HG03432 (cell line): ENCODE results near the gene ARAP2.

Experiments
- ATAC-seq: cut with Tn5 transposase; IDR thresholded peaks from one replicate; pipeline ENCODE4 v1.9.1; 2021; ENCODE audit warnings: mild to moderate bottlenecking, moderate library complexity; ENCODE audit not compliant: unreplicated experiment

Gene ARAP2

GRCh38 chr4:36260731-36261130 is 16.4 kb upstream of the ARAP2 start:
- ATAC-seq, result no peak

DNA sequence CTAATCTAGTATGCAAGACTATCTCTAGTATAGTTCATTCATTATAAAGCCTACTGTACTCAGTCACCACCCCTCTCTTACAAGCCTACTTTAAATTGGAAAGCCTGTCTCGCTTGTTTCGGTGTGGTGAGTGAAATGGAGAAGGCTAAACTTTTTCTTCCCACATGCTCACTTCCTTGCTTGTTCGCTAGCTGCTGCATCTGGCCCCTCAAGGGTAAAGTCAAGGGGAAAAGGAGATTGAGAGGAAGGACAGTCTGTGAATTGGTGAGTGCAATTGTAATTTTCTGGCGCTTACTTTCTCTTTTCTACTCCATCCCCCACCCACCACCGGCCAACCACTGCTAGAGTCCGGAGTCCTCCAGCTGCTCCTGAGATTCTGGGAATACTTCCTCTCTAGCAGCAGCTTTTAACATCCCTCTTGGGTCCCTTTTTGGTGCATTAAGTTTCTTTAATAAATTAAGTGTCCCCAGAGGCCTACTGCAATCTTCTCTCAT is 12.1 kb upstream of the ARAP2 start:
- peak; percentile 61 for ATAC-seq

DNA sequence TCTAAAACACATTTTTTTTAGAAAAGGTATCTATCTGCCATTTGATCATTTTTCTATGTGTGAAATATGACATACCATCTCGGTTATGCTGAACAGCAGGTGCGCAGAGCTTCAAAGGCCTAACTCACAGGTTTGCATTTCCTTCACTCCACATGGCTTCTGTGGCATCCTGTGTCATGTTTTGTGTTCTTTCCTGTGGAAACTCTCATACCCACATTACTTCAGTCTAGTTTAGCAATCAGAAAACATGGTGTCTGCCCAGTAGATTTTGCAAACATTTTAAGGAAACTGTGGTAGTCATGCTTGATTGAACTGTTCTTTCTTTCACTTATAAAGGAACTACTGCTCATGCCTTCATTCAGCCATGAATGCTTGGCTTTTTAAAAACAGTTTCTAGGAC is 11.3 kb upstream of the ARAP2 start:
- ATAC-seq, result peak; percentile 81

DNA sequence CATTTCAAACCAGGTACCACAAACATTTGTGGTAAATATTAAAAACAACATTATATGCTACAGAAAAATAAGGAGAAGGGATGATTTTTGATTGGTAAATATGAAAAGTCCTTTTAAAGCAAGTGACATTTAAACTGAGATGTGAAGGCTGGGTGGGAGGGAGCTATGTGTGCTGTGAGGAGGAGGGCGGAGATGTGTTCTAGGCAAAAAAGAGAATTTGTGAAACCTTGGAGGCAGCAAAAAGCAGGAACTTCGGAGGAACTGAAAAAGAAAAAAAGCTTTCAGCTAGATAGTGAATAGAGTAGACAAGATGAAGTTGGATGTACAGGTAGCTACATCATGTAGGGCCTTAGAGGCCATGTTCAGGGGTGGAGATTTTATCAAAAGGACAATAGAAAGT is 10.1 kb upstream of the ARAP2 start:
- ATAC-seq, result no peak

DNA sequence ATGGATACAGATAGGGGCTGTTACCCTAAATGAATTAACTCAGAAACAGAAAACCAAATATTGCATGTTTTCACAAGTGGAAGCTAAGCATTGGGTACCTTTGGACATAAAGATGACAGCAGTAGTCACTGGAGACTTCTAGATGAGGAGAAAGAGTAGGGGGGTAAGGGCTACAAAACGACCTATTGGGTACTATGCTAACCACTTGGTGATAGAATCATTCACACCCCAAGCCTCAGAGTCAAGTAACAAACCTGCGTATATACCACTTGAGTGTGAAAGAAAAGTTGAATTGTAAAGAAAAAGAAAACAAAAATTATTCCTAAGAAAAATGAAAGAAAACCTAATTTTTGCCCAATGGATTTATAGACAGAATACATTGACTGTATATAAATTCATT is 7.7 kb upstream of the ARAP2 start:
- no peak for ATAC-seq

DNA sequence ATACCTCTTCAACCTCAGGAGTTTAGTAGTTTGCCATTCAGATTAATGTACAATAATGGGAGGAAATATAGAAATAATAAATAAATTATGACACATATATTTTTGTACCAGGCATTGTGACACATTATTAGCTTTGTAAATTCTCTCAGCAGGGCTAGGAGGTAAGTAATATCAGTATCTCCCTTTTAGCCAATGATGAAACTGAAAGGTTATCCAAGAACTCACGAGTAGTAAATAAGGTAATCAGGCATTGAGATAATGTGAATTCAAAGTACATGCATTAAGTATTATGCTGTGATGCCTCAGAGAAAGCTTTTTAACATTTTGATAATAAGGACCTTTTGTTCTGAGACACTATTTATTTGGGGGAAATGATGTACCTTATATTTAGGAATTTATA is 5.3 kb upstream of the ARAP2 start:
- ATAC-seq, result peak; percentile 31

DNA sequence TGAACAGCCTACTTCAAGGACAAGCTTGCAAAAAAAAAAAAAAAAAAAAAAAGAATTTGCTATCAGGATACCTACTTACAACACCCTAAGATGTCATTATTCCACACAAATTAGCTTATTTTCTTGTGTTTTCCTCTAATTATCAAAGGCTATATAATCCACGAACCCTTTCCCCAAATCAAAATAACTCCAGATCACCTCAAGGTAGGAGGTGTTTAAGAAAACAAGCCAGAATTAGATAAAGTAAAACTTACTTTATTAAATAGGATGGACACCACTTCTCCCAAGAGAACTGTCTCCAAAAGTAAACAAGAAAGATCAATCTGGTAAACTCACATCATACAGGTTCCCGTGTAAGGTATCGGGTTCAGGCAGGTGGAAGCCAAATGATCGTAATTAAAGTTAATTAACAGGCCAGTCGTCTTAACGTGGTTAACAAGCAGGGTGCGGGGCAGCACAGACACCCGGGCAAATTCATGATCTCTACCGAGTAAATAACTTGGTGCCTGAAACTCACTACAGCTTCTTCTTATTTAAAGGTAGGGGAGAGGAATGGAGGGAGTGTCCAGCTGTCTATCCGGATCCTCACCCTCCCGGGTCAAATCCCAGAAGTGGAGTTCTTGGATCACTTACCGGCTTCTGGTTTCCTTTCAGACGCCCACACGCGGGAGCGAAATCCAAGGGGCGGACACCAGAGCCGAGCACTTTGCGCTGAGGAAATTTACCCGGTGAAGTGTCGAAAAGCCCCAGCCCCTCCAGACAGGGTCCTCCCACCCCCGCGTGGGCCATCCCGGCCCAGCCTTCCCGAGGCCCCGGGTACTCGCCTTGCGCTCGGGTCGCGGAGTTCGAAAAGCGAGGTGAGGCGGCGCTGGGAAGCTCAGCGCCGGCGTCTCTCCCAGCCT is 708 bp downstream of the ARAP2 start:
- ATAC-seq, result peak; percentile 42

GRCh38 chr4:36242629-36243354 is 1.5 kb downstream of the ARAP2 start:
- no peak for ATAC-seq

DNA sequence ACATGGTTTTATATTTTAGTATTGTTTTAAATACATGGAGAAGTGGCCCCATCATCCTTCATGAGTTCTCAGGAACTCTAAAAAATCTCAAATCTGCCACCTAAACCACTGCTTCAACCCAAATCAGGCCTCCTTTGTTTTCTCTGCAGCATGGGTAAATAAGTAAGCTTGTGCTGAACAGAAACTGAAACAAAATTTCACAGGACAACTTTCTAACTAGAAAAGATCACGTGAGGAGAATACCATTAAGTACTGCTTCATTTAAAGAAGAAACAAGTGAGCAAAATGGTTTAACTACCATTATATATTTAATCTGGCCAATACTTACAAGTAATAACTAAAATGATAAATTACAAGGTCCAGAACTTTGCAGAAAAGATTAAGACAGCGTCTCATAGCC is 2.5 kb downstream of the ARAP2 start:
- ATAC-seq, result peak; percentile 44

DNA sequence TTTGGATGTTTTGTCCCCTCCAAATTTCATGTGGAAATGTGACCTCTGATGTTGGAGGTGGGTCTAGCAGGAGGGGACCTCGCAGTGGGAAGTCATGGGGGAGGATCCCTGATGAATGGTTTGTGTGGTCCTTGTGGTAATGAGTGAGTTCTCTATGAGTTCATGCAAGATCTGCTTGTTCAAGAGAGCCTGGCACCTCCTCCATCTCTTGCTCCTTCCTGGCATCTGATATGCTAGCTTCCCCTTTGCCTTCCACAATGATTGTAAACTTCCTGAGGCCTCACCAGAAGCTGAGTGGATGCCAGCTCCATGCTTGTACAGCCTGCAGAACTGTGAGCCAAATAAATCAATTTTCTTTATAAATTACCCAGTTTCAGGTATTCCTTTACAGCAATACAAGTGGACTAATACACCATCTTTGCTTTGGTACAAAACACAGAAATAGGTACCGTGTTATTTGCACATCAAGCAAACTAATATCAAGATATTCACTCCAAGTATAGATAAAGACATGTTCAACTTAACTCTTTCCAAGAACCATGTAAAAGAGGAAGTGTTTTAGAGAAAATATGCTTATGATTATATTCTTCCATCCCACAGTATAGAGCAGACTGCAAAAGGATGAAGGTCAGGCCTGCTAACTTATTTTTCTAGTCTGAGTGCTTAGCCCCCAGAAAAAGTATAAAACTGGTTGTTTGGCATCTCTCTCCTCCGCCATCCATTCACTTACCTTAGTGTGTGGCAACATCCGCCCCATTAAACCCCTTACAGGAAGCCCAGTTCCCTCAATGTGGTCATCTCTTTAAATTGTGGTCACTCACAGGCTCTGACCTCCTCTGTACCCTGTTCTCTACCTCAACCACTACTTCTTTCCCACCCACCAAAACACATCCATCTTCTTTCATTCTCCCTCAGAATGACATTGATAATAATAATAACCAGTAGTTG is 6.7 kb downstream of the ARAP2 start:
- ATAC-seq, result no peak

DNA sequence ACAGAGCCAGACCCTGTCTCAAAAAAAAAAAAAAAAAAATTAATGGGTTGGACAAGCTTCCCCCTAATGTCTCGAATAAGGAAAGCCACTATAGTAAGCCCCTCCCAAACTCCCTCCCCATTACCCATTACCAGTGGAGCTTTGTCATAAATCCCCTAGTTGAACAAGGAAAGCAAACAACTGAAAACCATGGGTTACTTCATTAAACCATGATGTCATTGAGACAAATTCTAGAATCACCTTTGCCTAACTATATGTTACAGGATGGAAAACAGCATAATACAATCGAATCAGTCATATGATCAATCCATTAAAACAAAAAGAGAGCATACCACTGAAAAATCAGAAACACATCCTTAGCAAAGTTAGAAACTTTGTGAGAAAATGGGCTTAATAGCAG is 8.2 kb downstream of the ARAP2 start:
- no peak for ATAC-seq

DNA sequence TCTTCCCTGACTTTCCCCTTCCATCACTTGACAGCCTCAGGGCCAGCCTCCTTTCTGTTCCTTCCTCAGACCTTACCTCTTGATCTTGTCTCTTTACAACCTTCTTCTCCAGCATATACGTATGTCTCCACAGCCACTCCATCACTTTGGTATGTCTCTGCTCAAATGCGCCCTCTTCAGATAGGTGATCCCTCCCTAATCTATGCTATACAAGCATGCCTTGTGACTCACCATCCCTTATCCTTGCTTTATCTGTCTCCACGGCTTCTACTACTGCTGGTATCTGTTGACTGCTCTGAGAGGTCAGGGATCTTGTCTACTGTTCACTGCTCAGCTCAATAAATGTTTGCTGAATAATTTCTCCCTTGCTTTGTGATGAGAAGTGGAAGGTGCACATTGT is 9.0 kb downstream of the ARAP2 start:
- ATAC-seq, result no peak

- ATAC-seq, result no peak
These were observed 10.6 kb downstream of the ARAP2 start for GRCh38 chr4:36233567-36234266.

DNA sequence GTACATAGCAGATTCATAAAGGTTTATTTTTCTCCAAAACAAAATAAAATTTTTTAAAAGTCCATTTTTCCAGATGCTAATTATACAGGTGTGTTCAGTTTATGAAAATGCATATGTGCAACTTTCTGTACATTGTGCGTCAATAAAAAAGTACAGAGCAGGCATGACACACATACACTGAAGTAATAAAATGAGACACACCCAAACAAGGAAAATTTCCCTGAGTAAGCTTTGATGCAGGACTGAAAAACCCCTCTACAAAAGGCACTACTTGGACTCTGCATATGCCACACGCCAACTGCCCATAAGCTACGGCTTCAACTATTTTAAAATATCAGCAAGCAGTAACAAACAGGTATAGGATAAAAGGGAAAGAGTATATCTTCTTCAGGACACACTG is 13.8 kb downstream of the ARAP2 start:
- ATAC-seq, result no peak

DNA sequence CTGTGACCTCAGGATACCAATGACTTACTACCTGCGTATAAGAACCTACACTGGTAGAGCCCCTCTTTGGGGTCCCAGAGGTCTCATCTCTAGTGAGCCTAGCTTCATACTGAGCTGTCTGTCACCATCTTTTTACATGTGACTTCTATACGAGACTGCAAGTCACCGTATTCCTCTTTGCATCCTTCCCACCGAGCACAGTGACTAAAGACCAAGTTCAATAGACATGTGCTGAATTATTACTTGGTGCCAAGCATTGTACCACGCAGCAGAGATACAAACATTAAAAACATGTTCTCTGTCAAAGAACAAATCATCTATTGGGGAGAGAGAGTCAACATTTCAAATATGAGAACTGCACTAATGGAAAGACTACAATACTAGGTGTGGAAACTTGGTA is 16.4 kb downstream of the ARAP2 start:
- ATAC-seq, result no peak

- ATAC-seq, result no peak
These were observed 17.7 kb downstream of the ARAP2 start for GRCh38 chr4:36226430-36227227.

DNA sequence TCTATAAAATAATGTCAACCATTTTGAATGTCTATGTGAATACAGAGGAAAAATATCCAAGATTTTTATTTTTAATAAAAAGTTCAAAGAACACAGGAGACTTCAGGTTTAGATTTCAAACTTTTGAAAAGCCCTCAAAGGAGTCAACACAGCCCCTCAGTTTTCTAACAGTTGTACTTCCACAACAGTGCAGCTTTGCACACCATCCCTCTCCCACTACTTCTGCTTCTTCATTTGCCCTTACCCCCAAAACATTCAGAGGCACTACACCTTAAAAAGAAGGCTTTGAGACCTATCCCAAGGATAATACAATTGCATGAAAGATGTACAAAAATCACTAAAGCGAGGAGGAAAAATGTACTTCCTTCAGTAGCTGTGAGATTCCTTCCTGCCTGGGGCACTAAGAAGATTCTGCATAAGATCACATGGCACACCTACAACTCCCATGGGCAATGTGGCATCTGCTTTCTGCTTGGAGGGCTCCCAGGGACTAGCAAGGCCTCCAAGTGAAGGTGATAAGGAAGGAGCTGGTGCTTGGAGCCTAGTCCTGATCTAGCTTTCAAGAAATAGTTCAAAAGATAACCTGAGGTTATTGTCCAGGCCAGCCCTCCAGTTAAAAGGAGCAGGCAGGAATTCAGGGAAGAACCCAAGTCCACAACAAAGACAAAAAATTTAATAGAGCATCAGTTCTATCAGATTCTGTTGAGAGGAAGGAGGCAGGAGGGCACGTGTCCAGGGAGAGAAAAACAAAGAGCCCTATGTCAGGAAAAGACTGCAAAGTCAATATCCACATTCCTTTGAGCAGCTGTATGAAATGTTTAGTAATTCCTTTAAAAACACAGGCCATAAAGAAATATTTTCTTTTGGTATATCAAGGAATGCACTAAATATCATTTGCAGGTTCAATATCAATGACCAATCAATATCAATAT is 19.1 kb downstream of the ARAP2 start:
- ATAC-seq, result peak; percentile 53

GRCh38 chr4:36222702-36223101 is 21.6 kb downstream of the ARAP2 start:
- ATAC-seq, result no peak
